Stomach smooth muscle (tissue), 2 donors: ENCODE measurements around the gene DFFA.

Experiments used
- H3K27ac ChIP-seq: one replicate; pipeline ENCODE4 v1.7.0; 2013; ENCODE audit warnings: mild to moderate bottlenecking, low read length, inconsistent platforms
- H3K27me3 ChIP-seq, 2 donors: one replicate each; pipeline ENCODE4 v1.7.0; 2013; ENCODE audit warnings: low read length in 2 of 2; ENCODE audit not compliant: insufficient read depth in 2 of 2, control insufficient read depth in 1 of 2
- H3K36me3 ChIP-seq, 2 donors: one replicate each; pipeline ENCODE4 v1.7.0; 2013; ENCODE audit warnings: low read length in 2 of 2; ENCODE audit not compliant: control insufficient read depth in 2 of 2, insufficient read depth in 2 of 2
- H3K4me1 ChIP-seq: one replicate; pipeline ENCODE4 v1.7.0; 2013; ENCODE audit warnings: low read length; ENCODE audit not compliant: control insufficient read depth, insufficient read depth
- H3K4me3 ChIP-seq, 2 donors: one replicate each; pipeline ENCODE4 v1.7.0; 2013; ENCODE audit warnings: low read length in 2 of 2
- H3K9ac ChIP-seq, 2 donors: one replicate each; pipeline ENCODE4 v1.7.0; 2013; ENCODE audit warnings: low read length in 2 of 2, mild to moderate bottlenecking in 1 of 2
- H3K9me3 ChIP-seq, 2 donors: one replicate each; pipeline ENCODE4 v1.7.0; 2013; ENCODE audit warnings: low read length in 2 of 2; ENCODE audit not compliant: control insufficient read depth in 2 of 2
- donor health status: healthy.
- donor health status: Pancreatic carcinoma.

The DFFA gene

GRCh38 chr1:10472220-10473144 lies at the start of gene DFFA:
Gene DFFA (minus strand): TSS chr1:10472529. CDS start chr1:10472458, 71 bp downstream.
- peak within 1 kb of the TSS; percentile 37 for H3K27ac ChIP-seq
- H3K4me3 ChIP-seq: peak within 1 kb of the TSS; percentile 89 to 93
- peak within 1 kb of the TSS; percentile 80 to 83 for H3K9ac ChIP-seq
- no peaks in the 10 kb centered on the region for H3K27me3 ChIP-seq
- no peaks in the 10 kb centered on the region for H3K9me3 ChIP-seq
- H3K36me3 ChIP-seq: peaks cover 9 to 11% of the 10 kb centered on the region in 2 donors
- H3K4me1 ChIP-seq: peaks cover 23% of the 10 kb centered on the region

GRCh38 chr1:10521537-10522157 lies 49.3 kb upstream of the DFFA start:
- no peaks in the 10 kb centered on the region for H3K27me3 ChIP-seq

DNA sequence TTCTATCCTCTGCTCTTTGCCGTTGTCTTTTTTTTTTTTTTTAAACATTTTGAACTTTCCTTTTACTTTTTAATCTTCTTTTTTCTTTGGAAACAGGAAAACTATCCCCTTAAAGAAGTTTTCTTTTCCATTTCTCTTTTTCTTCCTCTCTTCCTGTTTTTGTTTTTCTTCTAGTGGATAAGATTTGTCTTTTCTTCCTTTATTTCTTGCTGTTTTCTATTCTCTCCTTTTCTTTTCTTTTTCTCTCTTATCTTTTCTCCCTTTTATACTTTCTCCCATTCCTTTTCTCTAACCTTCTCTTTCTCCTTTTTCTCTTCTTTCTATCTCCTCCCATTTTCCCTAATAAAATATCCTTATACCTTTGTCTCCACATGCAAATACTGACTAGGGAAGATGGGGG lies 48.6 kb upstream of the DFFA start:
- no peak overlapping the region for H3K9ac ChIP-seq
- no peak overlapping the region for H3K27ac ChIP-seq
- H3K4me3 ChIP-seq: no peak overlapping the region
- no peaks in the 10 kb centered on the region for H3K27me3 ChIP-seq
- H3K4me1 ChIP-seq: peaks cover 23% of the 10 kb centered on the region
- H3K9me3 ChIP-seq: no peaks in the 10 kb centered on the region
- no peaks in the 10 kb centered on the region for H3K36me3 ChIP-seq

More at GRCh38 chr1:10521537-10522157, 49.3 kb upstream of the DFFA start:
- Histone ChIP-seq H3K4me1 (peaks cover 18% of the 10 kb centered on the region), H3K36me3 (no peaks in the 10 kb centered on the region), H3K4me3 (no peak overlapping the region), H3K27ac (no peak overlapping the region), H3K9me3 (no peaks in the 10 kb centered on the region), H3K9ac (no peak overlapping the region)

DNA sequence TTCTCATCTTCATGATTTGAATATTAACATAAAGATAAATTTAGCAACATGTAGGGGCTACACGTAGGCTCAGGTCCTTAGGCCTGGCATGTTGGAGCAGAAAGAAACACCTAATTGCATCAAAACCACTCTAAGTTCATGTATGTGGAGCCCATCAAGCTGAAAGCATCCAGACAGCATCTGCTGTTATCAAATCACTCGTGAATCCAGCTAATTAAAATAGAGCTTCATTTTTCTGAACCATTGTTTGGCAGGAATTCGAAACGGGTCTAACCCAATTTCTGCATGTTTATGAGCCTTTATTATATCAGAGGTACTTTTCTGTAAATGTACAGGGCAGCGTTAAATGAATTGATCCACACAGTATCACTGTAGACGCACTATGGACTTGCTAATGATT lies 48.2 kb upstream of the DFFA start:
- H3K27ac ChIP-seq: no peak overlapping the region
- peaks cover 28% of the 10 kb centered on the region for H3K4me1 ChIP-seq
- no peak overlapping the region for H3K4me3 ChIP-seq

DNA sequence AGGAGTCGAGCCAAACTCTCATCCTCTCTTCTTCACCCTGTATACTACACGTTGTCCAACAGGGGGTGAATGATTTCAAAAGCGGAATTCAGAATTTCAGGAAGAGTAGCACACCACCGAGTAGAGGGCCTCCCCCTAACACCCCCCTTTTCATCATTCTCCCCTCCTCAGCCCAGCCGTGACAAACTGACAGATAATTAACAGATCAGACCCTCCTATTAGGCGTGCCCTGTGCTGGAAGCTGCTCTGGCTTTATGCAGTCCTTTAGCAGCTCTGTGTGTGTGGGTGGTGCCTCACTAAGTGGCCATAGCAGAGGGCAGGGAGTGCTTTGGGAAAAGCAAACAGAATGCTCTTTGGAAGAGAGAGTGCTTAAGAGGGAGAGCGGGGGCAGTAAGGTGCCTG lies 46.7 kb upstream of the DFFA start:
- no peaks in the 10 kb centered on the region for H3K36me3 ChIP-seq
- H3K9ac ChIP-seq: peak overlapping the region; percentile 31 to 42
- no peaks in the 10 kb centered on the region for H3K27me3 ChIP-seq
- H3K4me1 ChIP-seq: peaks cover 41% of the 10 kb centered on the region
- H3K4me3 ChIP-seq: peak overlapping the region; percentile 26 to 47
- peak overlapping the region; percentile 53 for H3K27ac ChIP-seq
- no peaks in the 10 kb centered on the region for H3K9me3 ChIP-seq

More for the DNA sequence above, 48.2 kb upstream of the DFFA start:
- Histone ChIP-seq H3K27me3 (no peaks in the 10 kb centered on the region), H3K36me3 (no peaks in the 10 kb centered on the region), H3K9ac (no peak overlapping the region), H3K9me3 (no peaks in the 10 kb centered on the region)

- no peak overlapping the region for H3K4me3 ChIP-seq
Observed at GRCh38 chr1:10517677-10517982, 45.3 kb upstream of the DFFA start.

DNA sequence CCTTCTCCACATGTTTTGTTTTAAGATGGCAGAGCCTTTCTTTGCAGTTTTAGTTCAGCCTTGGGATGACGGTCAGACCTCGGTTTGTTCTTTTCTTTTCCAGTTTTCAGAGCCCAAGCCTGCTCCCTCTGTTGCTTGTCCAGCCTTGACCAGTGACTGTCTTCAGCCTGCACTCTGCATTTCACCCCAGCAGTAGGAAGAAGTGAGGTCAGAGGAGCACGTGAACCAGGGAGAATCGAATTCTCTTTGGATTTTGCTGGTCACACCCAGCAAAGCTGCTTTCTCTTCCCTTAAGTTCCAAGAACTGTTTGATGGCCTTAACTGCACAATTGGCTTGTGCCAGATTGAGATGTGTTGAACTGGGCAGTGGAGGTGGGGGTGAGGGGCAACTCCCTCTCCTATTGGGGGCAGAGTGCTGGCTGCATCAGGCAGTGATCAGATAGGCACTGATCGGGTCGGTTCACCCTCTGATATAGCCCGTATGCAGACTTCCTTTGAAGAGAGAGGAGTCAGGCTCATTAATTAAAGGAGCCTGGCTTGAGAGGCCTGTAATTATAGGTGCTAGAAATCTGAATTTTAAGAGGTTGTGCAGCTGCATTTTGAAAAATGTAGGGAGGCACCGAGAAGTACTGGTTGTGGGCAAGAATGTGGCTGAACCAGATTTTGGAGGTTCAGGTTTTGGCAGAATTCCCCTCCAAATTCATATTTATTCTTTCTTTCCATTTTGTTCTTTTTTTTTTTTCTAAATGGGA lies 44.8 kb upstream of the DFFA start:
- peaks cover 51% of the 10 kb centered on the region for H3K4me1 ChIP-seq
- no peak overlapping the region for H3K4me3 ChIP-seq
- H3K36me3 ChIP-seq: no peaks in the 10 kb centered on the region
- no peaks in the 10 kb centered on the region for H3K27me3 ChIP-seq
- H3K9me3 ChIP-seq: no peaks in the 10 kb centered on the region
- H3K27ac ChIP-seq: no peak overlapping the region
- H3K9ac ChIP-seq: no peak overlapping the region

More at GRCh38 chr1:10517677-10517982, 45.3 kb upstream of the DFFA start:
- H3K36me3 ChIP-seq: no peaks in the 10 kb centered on the region
- H3K27me3 ChIP-seq: no peaks in the 10 kb centered on the region
- H3K27ac ChIP-seq: no peak overlapping the region
- no peaks in the 10 kb centered on the region for H3K9me3 ChIP-seq
- H3K9ac ChIP-seq: no peak overlapping the region
- peaks cover 51% of the 10 kb centered on the region for H3K4me1 ChIP-seq

DNA sequence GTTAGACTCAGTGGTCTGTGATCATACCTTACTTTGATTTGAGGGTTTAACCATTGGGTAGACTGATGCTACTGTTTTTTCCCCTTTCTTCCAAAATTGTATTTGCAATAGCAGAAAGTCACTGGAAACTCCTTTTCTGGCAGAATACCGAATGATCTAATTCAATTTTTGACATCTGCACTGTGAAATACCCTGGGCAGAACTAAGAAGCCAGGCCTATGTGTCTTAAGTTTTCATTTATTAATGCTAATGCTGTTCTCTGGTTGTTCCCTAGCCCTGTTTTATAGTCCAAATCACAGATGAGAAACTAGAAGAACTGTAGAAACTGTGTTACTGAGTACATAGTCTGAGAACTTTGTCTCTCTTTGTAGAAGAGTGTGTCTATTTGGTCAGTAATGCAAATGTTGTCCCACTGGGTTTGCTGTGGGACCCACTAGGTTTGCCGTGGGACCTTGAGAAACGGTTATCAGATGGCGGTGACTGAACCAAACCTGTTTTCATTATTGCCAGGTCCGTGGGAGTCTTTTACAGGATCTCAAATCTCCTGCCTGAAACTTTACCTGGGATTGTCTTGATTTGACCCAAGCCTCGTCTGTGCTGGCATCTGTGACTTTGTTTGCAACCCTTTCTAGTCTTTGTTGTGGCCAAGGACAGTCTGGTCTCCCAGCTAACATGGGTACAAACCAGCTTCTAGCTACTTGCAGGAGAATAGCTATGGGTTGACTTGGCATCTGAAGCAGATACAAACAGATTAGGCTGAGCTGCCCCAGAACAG lies 43.8 kb upstream of the DFFA start:
- peak overlapping the region; percentile 27 to 29 for H3K9ac ChIP-seq
- no peaks in the 10 kb centered on the region for H3K36me3 ChIP-seq
- H3K9me3 ChIP-seq: no peaks in the 10 kb centered on the region
- H3K27ac ChIP-seq: peak overlapping the region; percentile 24
- no peaks in the 10 kb centered on the region for H3K27me3 ChIP-seq
- peaks cover 54% of the 10 kb centered on the region for H3K4me1 ChIP-seq
- no peak overlapping the region for H3K4me3 ChIP-seq

GRCh38 chr1:10515301-10515975 lies 43.1 kb upstream of the DFFA start:
- Histone ChIP-seq H3K9ac (peak overlapping the region; percentile 27 to 29), H3K4me3 (no peak overlapping the region), H3K27ac (peak overlapping the region; percentile 24), H3K9me3 (no peaks in the 10 kb centered on the region), H3K36me3 (no peaks in the 10 kb centered on the region), H3K4me1 (peaks cover 60% of the 10 kb centered on the region), H3K27me3 (no peaks in the 10 kb centered on the region)
